ENCODE measurements around the gene C2CD4C. TPM values are rescaled to one million over a fixed set of nuclear protein-coding genes. Genes with fewer than 3 reads are reported as not detected.

C2CD4C gene
- total RNA-seq, 4 donors from 2014 or later = 0.81 to 3.1 (median 2.1) TPM

DNA sequence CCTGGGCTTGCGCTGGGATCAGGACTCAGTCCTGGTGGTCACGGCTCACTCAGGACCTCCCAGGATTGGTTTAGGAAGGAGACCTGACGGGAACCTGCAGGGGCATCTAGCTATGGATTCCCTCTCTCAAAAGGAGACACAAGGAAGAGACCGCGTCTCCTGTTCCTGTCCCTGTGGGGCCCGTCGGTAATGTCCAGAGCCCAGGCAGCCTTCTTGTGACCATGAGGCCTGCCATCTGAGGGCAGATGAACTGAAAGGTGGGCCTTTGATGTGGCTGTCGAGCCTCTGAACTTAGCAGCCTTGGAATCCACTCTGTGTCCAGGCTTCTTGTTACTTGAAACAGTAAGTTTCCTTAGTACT, 32.9 kb downstream of the C2CD4C start:
- no peak overlapping the region for H3K4me3 ChIP-seq (ENCODE audit: low read depth, poor library complexity, severe bottlenecking)
- WGBS, 2 donors = 83 to 86% methylated on average over 8 of the region's 8 CpGs
- DNase-seq (ENCODE audit: low spot score in 2 of 2) = peak in 1 of 2 donors; percentile 67
- intact Hi-C loops (cut with DNase I; ENCODE audit: low total_unique reads) = no loop called here
- TF ChIP-seq POLR2A (IDR thresholded peaks at IDR 0.05) = no peak
- TF ChIP-seq CTCF (IDR thresholded peaks at IDR 0.05) = no peak

GRCh38 chr19:375395-376110, 33.4 kb downstream of the C2CD4C start:
- DNase-seq (ENCODE audit: low spot score in 2 of 2) = peak in 1 of 2 donors; percentile 79
- TF ChIP-seq POLR2A (IDR thresholded peaks at IDR 0.05) = no peak
- no peak for TF ChIP-seq CTCF (IDR thresholded peaks at IDR 0.05)
- H3K4me3 ChIP-seq (ENCODE audit: low read depth, poor library complexity, severe bottlenecking) = no peak overlapping the region
- intact Hi-C loops (cut with DNase I; ENCODE audit: low total_unique reads) = no loop called here
- WGBS, 2 donors = 75 to 79% methylated on average over 42 to 43 of the region's 43 CpGs

GRCh38 chr19:374886-375235, 34.1 kb downstream of the C2CD4C start:
- no peak for TF ChIP-seq CTCF (IDR thresholded peaks at IDR 0.05)
- TF ChIP-seq POLR2A (IDR thresholded peaks at IDR 0.05) = no peak
- WGBS, 2 donors = 51% methylated on average over 15 to 17 of the region's 17 CpGs
- DNase-seq (ENCODE audit: low spot score in 2 of 2) = peak in 1 of 2 donors; percentile 66
- intact Hi-C loops (cut with DNase I; ENCODE audit: low total_unique reads) = no loop called here
- no peak overlapping the region for H3K4me3 ChIP-seq (ENCODE audit: low read depth, poor library complexity, severe bottlenecking)

DNA sequence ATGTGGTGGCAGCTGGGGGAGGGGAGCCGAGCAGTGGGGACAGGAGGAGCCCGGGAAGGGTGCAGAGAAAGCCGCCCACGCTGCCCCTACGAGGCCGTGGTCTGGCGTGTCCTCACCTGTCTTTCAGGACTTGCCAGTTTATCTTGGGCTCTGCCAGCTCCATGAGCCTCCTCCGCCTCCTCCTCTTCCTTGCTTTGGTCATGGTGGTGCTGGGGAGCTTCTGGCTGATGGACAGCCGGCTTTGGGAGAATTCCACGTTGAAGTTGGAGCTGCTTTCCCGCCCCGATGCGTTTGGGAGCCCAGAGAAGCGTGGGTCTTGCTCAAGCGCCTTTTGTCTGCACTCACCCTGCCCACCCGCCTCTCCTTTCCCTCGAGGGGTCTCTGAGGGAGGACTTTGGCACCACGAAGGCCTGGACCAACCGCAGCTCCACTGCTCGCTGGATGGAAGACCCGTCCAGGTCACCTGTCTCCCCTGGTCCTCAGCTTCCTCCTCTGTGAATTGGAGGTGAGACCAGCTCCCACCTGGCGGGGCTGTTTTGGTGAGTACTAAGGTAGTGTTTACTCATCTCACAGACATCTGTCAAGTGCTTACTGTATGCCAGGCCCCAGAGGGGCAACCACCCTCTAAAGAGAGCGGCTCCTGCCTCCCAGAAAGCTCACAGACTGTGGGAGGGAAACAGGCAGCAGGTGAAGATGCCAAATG, 34.6 kb downstream of the C2CD4C start:
- 52 to 57% methylated on average over 23 of the region's 23 CpGs for WGBS, 2 donors
- intact Hi-C loops (cut with DNase I; ENCODE audit: low total_unique reads) = no loop called here
- TF ChIP-seq POLR2A (IDR thresholded peaks at IDR 0.05) (no peak), CTCF (IDR thresholded peaks at IDR 0.05) (no peak)
- DNase-seq (ENCODE audit: low spot score in 2 of 2) = peak in 1 of 2 donors; percentile 82
- no peak overlapping the region for H3K4me3 ChIP-seq (ENCODE audit: low read depth, poor library complexity, severe bottlenecking)

GRCh38 chr19:373391-374182, 35.4 kb downstream of the C2CD4C start:
- no peak overlapping the region for H3K4me3 ChIP-seq (ENCODE audit: low read depth, poor library complexity, severe bottlenecking)
- TF ChIP-seq CTCF (IDR thresholded peaks at IDR 0.05) (no peak), POLR2A (IDR thresholded peaks at IDR 0.05) (no peak)
- intact Hi-C loops (cut with DNase I; ENCODE audit: low total_unique reads) = no loop called here
- DNase-seq (ENCODE audit: low spot score in 2 of 2) = peak in 1 of 2 donors; percentile 85
- 73 to 80% methylated on average over 24 of the region's 24 CpGs for WGBS, 2 donors
